Endometrial microvascular endothelial cells (primary cell): ENCODE data around the gene HMGN1. TPM values are rescaled to one million over a fixed set of nuclear protein-coding genes. Genes with fewer than 3 reads are reported as not detected.
"Not testable (repeated sequence)": the region's sequence is repeated elsewhere in the genome, so short reads cannot be mapped to it uniquely, and the experiment has no call there.

Source experiments
- in situ Hi-C: cut with HindIII; loops from 2 replicates; pipeline ENCODE4 v1.10.0; 2017; ENCODE audit warnings: low sequenced_read_pairs, low pct_unique_long_range_greater_than_20kb; ENCODE audit errors: inconsistent ontology term
- total RNA-seq: library from RNA; depleted of rRNA; stranded (reverse); fragments of >200 nt; gene quantifications from one replicate; pipeline ENCODE4 v1.2.3, GENCODE V29; 2015; ENCODE audit errors: inconsistent ontology term

The HMGN1 gene
- 214 TPM for total RNA-seq

DNA sequence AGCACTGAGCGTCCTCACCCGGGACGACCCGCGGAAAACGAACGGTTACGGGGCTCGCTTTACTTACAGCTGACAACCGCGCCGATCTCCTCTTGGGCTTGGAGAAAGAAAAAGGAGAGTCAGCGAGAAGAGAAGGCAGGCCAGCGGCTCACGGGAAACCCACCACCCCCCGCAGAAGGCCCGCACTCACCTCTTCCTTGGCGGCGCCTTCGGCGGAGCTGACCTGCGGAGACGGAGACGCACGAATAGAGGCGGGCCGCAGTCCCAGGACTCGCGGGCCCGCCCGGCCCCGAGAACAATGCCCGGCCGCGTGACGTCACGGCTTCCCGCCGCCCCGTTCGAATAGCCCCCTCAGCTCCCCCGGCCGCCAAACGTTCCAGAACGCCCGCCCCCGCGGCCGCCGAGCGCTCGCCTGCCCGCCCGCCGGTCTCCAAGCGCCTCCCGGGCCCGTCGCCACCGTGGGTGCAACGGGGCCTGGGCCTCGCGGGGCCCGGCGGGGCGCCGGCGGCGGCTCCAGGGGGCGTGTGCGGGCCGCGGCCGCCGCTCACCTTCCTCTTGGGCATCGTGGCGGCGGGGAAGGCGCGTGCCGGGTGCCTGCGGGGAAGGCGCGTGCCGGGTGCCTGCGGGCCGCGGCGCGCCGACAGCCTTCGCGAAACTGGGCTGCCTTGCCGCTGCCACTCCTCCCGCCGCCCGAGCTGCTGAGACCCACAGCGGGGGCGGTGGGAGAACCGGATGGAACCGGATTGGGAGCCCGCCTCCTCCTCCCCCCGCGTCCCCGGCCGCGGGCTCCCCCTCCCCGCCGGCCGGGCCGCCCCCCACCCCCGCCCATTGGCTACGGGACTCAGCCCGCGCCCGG, at the start of gene HMGN1:
Gene HMGN1, minus strand, starts transcription at position 734 of the 856 bp plus-strand sequence. Its CDS starts 171 bp downstream, at position 563.
- in situ Hi-C loops = no loop called here

GRCh38 chr21:39397646-39398385, 48.9 kb upstream of the HMGN1 start:
- in situ Hi-C loops = no loop called here

- in situ Hi-C loops = no loop called here
Observed at GRCh38 chr21:39392981-39393380, 44.1 kb upstream of the HMGN1 start.

DNA sequence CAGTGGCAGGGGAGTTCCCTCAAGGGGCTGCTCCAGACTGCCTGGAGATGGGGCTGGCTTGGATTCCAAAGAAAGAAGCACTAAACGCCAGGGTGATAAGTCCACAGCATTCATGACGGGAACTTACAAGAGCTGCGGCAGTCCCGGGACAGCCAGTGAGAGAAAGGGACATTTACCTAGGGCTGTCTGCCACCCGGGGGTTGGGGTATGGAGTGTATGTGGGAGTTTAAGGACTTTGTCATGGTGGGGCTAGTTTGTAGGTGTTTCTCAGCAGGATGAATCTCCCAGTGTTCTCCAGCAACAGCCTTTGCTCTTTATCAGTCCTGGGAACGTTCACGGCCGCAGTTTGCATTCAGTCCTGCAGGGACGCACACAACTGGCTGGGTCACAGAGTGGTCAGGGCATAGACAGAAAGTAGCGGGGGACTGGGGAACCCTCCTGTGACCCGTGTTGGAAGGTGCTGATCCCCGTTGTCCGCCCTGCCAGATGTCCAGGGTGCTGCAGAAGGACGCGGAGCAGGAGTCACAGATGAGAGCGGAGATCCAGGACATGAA, 41.4 kb upstream of the HMGN1 start:
- in situ Hi-C loops = no loop called here

DNA sequence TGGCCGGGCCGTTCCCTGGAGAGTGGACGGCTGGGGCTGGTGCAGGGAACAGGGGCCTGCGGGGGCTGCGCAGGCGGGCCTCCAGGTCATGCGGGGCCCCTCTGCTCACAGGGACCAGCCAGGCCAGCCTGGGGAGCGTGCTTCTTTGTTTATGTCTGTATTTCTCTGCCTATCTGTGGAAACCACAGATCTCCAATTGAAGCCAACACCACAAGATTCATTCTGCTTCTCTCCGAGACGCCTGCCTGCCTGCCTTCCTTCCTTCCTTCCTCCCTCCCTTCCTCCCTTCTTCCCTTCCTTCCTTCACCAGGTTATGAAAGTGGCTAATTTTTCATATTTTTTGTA, 39.9 kb upstream of the HMGN1 start:
- in situ Hi-C loops = no loop called here

- in situ Hi-C loops = no loop called here
Observed at GRCh38 chr21:39388038-39388810, 39.3 kb upstream of the HMGN1 start.

DNA sequence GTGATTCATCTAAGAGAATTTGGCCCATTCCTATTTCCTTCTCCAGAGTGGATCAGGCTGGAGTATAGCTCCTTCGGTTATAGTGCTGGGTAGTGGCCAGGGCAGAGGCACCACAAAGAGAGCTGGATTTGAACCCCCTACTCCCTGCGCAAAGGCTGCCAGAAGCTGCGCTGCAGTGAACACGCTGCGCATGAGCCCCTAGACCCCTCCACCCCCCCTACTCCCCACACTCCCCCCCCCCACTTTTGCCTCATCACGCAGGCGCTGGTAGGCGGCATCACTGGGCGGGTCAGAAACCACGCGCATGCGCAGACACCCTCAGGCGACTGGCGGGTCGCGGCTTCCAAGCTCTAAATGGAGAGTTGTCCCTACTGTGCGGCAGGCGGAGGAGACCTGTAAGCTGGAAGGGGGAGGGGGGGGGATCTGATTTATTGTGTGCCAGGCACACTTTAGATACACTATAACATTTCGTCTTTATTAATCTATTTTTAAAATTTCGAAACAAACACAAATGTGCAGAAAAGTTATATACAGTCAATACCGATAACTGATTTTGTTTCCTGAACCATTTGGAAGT, 38.7 kb upstream of the HMGN1 start:
- in situ Hi-C loops = no loop called here

DNA sequence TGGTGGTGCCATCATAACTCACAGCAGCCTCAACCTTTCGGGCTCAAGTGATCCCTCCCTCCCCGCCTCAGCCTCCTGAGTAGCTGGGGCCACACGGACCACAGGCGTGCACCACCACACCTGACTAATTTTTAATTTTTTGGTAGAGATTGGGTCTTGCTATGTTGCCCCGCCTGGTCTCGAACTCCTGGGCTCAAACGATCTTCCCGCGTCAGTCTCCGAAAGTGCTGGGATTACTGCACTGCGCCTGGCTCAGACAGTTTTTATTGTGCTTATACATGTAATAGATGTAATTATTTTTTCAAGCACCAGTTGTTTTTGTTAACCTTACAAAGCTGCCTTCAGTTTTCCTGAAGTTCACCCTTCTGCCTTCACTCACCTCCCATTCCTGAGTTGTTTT, 38.0 kb upstream of the HMGN1 start:
- in situ Hi-C loops = no loop called here

- in situ Hi-C loops = no loop called here
Observed at GRCh38 chr21:39386194-39386593, 37.3 kb upstream of the HMGN1 start.

DNA sequence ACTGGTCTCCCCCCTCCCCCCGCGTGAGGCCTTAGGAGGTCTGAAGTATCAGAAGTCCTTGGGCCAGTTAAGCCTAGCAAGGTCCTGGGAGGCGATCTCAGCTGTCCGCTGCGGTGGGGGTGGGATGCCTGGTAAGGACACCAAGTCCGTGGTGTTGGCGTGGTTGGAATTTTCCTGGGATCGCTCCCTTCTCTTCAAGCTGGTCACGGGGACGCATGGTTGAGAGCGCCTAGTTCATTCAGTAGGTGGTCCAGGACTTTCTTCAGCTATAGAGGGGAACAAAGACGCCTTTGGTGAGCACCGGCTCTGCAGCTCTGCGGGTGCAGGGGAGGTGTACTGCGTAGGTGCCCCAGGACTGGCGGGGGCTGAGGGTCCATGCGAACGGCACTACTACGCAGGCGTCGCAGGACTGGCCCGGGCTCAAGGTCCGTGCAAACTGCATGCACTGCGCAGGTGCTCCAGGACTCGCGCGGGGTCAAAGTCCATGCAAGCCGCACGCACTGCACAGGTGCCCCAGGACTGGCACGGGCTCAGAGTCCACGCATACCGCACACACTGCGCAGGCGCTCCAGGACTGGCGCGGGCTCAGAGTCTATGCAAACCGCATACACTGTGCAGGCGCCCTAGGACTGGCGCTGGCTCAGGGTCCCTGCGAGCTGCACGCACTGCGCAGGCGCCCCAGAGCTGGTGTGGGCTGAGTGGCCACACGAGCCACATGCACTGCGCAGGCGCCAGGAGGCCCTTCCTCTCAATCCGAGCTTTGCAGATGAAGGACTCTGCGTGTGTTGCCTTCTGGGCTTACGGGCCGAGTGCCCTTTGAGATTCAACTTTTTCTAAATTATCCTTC, 36.6 kb upstream of the HMGN1 start:
- in situ Hi-C loops = no loop called here

- in situ Hi-C loops = no loop called here
Observed at GRCh38 chr21:39384674-39385298, 35.9 kb upstream of the HMGN1 start.

GRCh38 chr21:39382096-39382495, 33.2 kb upstream of the HMGN1 start:
- in situ Hi-C loops = not testable (repeated sequence)

DNA sequence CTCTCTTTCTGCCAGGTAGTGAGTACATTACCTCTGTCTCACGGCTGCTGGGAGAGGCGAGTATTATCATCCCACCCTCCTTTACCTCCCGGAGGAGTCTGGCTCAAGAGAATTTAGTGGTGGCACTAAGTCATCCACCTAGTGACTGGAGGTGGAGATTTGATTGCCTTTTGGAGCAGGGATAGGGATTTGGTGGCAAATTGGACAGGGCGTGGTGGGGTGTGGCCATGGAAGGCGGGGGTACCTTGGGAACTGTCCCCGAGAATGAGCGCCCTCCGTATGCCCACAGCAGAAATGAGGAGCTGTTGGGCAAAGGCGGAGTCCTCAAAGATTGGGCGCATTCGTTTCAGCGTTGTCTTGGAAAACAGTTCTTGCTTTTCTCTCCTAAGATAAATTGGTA, 32.1 kb upstream of the HMGN1 start:
- in situ Hi-C loops = no loop called here

GRCh38 chr21:39379986-39380891, 31.4 kb upstream of the HMGN1 start:
- in situ Hi-C loops = no loop called here

GRCh38 chr21:39377444-39378050, 28.7 kb upstream of the HMGN1 start:
- in situ Hi-C loops = no loop called here

DNA sequence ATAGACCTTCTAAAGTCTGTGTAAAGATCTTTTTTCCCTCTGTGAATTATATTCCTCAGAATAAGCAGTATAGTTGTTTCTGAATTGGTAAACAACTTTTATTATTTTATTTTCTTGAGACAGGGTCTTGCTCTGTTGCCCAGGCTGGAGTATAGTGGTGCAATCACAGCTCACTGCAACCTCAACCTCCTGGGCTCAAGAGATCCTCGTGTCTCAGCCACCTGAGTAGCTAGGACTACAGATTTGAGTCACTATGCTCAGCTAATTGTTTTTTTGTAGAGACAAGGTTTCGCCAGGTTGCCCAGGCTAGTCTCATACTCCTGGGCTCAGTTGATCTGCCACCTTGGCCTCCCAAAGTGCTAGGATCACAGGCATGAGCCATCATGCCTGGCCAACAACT, 26.6 kb upstream of the HMGN1 start:
- in situ Hi-C loops = no loop called here
